K562 (cell line): Measurements from ENCODE around the gene GOLT1A. TPM values are rescaled to one million over a fixed set of nuclear protein-coding genes. Genes with fewer than 3 reads are reported as not detected.

Source experiments
- BHLHE40 ChIP-seq: IDR thresholded peaks from 2 replicates; pipeline ENCODE4 v1.6.1; 2011; ENCODE audit warnings: low read length, improper control_type of control experiment
- CREM ChIP-seq: IDR thresholded peaks from 2 replicates; pipeline ENCODE4 v1.6.1; 2014; ENCODE audit warnings: antibody characterized with exemption, low read depth
- PTBP1 ChIP-seq: fragments of 200-400 bp; formaldehyde crosslinking; IDR thresholded peaks from 2 replicates; pipeline ENCODE4 v1.6.1; 2017; ENCODE audit warnings: low read depth, low read length
- RB1 ChIP-seq: fragments of 450-650 bp; IDR thresholded peaks from 2 replicates; pipeline ENCODE4 v1.6.1; 2017; ENCODE audit warnings: low read depth, mild to moderate bottlenecking
- SMC3 ChIP-seq: conservative IDR thresholded peaks from 2 replicates; pipeline ENCODE4 v1.6.1; 2011; ENCODE audit warnings: low read depth, low read length, improper control_type of control experiment; ENCODE audit not compliant: insufficient read depth
- SRF ChIP-seq, 2 experiments: fragments of 250-450, 450-650 bp in 1 of 2; sonication (Bioruptor Pico) in 1 of 2; sonication (generic) in 1 of 2; formaldehyde crosslinking; IDR thresholded peaks; 2 replicates each; pipeline versions ENCODE4 v1.5.0 to v1.5.1; 2020 to 2022; ENCODE audit warnings: mild to moderate bottlenecking in 1 of 2, missing genetic modification reagents in 1 of 2
- XRCC5 ChIP-seq: fragments of 200-400 bp; formaldehyde crosslinking; IDR thresholded peaks from 2 replicates; pipeline ENCODE4 v1.6.1; 2017; ENCODE audit warnings: low read depth, mild to moderate bottlenecking, low read length
- YBX1 ChIP-seq: fragments of 450-650 bp; IDR thresholded peaks from 2 replicates; pipeline ENCODE4 v1.7.1; 2016; ENCODE audit warnings: mild to moderate bottlenecking
- ZFP36 ChIP-seq: fragments of 150-350 bp; IDR thresholded peaks from 2 replicates; pipeline ENCODE4 v1.6.1; 2018; ENCODE audit warnings: low read length, low read depth; ENCODE audit not compliant: partially characterized antibody
- ZNF133 ChIP-seq: fragments of 250-450 bp; sonication (Bioruptor Pico); IDR thresholded peaks from 2 replicates; pipeline ENCODE4 v1.4.0; 2020; ENCODE audit warnings: mild to moderate bottlenecking
- polyA plus RNA-seq, 8 experiments: library from polyadenylated mRNA; depleted of rRNA in 4 of 8; stranded (reverse) in 5 of 8; unstranded in 3 of 8; fragments of >200 nt; fragmentation: Nextera tagmentation in 2 of 8; fragmentation: Illumina TruSeq in 1 of 8; extraction: Ambion mirVana in 2 of 8; extraction: Trizol in 1 of 8; gene quantifications; 2 replicates each; pipeline versions ENCODE4 v1.2.1 to v1.2.3, GENCODE V29; 2011 to 2014; ENCODE audit warnings: inconsistent platforms in 1 of 8, missing spikeins in 1 of 8
- total RNA-seq, 7 experiments: library from RNA; depleted of rRNA in 6 of 7; stranded (reverse); fragments of >200 nt in 6 of 7; fragmentation: Illumina TruSeq in 2 of 7; extraction: Trizol in 2 of 7; gene quantifications; 2 replicates each; pipeline versions ENCODE4 v1.2.1 to v1.2.3, GENCODE V29; 2011 to 2021; ENCODE audit warnings: low replicate concordance in 1 of 7
- TF ChIP-seq, protein P1 (sequence below): fragments of 450-650 bp; IDR thresholded peaks from 2 replicates; pipeline ENCODE4 v1.6.1; 2018; ENCODE audit not compliant: partially characterized antibody
- TF ChIP-seq, protein P2 (sequence below): IDR thresholded peaks from 2 replicates; pipeline ENCODE4 v1.6.1; 2011; ENCODE audit warnings: borderline replicate concordance, low read depth, mild to moderate bottlenecking, moderate library complexity, low read length; ENCODE audit not compliant: insufficient read depth, poor library complexity, severe bottlenecking
- TF ChIP-seq, protein P3 (sequence below), 2 experiments: fragments of 450-650 bp; formaldehyde crosslinking in 1 of 2; IDR thresholded peaks; 2 replicates each; pipeline versions ENCODE4 v1.4.0 to v1.6.1; 2014 to 2020; ENCODE audit warnings: mild to moderate bottlenecking in 2 of 2, borderline replicate concordance in 1 of 2, low read depth in 1 of 2

Gene GOLT1A
- total and polyA plus RNA-seq, 9 of the 15 experiments (the other 6 are each of a cell fraction or from before 2014, with no cell fraction given), result not detected

DNA sequence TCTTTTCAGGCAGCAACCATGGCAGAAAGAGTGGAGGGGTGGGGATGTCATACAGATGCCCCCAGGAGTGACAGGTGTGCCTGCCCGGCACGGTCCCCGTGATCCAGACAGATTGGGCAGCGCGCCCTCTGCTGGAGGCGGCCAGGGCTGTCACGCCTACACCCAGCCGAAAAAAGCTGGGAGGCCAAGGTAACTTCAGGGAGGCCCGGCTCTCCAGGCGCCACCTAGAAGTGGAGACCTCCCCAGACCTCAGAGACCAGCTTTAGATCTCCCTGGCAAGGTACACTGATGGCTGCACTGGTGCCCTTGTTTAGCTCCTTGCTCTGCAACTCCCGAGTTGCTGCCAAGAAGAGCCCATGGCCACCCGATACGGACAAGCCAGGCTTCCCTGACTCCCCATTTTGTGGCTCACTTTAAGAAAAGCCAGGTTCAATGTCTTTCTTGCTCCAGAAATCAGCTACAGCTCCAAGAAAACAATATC, 6.6 kb downstream of the GOLT1A start (continued):
- TF ChIP-seq, protein P1, sequence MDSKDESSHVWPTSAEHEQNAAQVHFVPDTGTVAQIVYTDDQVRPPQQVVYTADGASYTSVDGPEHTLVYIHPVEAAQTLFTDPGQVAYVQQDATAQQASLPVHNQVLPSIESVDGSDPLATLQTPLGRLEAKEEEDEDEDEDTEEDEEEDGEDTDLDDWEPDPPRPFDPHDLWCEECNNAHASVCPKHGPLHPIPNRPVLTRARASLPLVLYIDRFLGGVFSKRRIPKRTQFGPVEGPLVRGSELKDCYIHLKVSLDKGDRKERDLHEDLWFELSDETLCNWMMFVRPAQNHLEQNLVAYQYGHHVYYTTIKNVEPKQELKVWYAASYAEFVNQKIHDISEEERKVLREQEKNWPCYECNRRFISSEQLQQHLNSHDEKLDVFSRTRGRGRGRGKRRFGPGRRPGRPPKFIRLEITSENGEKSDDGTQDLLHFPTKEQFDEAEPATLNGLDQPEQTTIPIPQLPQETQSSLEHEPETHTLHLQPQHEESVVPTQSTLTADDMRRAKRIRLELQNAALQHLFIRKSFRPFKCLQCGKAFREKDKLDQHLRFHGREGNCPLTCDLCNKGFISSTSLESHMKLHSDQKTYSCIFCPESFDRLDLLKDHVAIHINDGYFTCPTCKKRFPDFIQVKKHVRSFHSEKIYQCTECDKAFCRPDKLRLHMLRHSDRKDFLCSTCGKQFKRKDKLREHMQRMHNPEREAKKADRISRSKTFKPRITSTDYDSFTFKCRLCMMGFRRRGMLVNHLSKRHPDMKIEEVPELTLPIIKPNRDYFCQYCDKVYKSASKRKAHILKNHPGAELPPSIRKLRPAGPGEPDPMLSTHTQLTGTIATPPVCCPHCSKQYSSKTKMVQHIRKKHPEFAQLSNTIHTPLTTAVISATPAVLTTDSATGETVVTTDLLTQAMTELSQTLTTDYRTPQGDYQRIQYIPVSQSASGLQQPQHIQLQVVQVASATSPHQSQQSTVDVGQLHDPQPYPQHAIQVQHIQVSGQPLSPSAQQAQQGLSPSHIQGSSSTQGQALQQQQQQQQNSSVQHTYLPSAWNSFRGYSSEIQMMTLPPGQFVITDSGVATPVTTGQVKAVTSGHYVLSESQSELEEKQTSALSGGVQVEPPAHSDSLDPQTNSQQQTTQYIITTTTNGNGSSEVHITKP, result peak; percentile 21
- TF ChIP-seq, protein P2, sequence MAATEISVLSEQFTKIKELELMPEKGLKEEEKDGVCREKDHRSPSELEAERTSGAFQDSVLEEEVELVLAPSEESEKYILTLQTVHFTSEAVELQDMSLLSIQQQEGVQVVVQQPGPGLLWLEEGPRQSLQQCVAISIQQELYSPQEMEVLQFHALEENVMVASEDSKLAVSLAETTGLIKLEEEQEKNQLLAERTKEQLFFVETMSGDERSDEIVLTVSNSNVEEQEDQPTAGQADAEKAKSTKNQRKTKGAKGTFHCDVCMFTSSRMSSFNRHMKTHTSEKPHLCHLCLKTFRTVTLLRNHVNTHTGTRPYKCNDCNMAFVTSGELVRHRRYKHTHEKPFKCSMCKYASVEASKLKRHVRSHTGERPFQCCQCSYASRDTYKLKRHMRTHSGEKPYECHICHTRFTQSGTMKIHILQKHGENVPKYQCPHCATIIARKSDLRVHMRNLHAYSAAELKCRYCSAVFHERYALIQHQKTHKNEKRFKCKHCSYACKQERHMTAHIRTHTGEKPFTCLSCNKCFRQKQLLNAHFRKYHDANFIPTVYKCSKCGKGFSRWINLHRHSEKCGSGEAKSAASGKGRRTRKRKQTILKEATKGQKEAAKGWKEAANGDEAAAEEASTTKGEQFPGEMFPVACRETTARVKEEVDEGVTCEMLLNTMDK, result peak; percentile 75
- TF ChIP-seq ZNF133 (CRISPR knock-in tag) (no peak), CREM (peak; percentile 47; the same call in 1 of the 2 replicates), SMC3 (peak; percentile 84), YBX1 (no peak), XRCC5 (peak; percentile 72; the same call in 1 of the 2 replicates), RB1 (0 out of 2 replicates have a peak, but pooled peaks have one; percentile 48), PTBP1 (no peak), SRF (CRISPR knock-in tag; IDR thresholded peaks at IDR 0.05) (no peak), BHLHE40 (peak; percentile 66), ZFP36 (no peak)
- TF ChIP-seq, protein P3, sequence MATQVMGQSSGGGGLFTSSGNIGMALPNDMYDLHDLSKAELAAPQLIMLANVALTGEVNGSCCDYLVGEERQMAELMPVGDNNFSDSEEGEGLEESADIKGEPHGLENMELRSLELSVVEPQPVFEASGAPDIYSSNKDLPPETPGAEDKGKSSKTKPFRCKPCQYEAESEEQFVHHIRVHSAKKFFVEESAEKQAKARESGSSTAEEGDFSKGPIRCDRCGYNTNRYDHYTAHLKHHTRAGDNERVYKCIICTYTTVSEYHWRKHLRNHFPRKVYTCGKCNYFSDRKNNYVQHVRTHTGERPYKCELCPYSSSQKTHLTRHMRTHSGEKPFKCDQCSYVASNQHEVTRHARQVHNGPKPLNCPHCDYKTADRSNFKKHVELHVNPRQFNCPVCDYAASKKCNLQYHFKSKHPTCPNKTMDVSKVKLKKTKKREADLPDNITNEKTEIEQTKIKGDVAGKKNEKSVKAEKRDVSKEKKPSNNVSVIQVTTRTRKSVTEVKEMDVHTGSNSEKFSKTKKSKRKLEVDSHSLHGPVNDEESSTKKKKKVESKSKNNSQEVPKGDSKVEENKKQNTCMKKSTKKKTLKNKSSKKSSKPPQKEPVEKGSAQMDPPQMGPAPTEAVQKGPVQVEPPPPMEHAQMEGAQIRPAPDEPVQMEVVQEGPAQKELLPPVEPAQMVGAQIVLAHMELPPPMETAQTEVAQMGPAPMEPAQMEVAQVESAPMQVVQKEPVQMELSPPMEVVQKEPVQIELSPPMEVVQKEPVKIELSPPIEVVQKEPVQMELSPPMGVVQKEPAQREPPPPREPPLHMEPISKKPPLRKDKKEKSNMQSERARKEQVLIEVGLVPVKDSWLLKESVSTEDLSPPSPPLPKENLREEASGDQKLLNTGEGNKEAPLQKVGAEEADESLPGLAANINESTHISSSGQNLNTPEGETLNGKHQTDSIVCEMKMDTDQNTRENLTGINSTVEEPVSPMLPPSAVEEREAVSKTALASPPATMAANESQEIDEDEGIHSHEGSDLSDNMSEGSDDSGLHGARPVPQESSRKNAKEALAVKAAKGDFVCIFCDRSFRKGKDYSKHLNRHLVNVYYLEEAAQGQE (IDR thresholded peaks at IDR 0.05; ENCODE audit: borderline replicate concordance), result peak; percentile 62
- TF ChIP-seq, protein P3 (CRISPR knock-in tag; IDR thresholded peaks at IDR 0.05; ENCODE audit: low read depth), result peak; percentile 44; the same call in 1 of the 2 replicates
